H1 (cell line): ENCODE data around the gene BRIP1. TPM values are rescaled to one million over a fixed set of nuclear protein-coding genes. Genes with fewer than 3 reads are reported as not detected.

Experiments
- CTCF ChIA-PET: fragments of 300-600 bp; sonication (Branson Sonifier 250); formaldehyde crosslinking; loops from one replicate; lab custom pipeline; 2021; ENCODE audit not compliant: partially characterized antibody; lab: Charles Lee
- POLR2A ChIA-PET: fragments of 300-600 bp; sonication (Branson Sonifier 250); formaldehyde crosslinking; loops from one replicate; lab custom pipeline; 2021; ENCODE audit warnings: inconsistent platforms; ENCODE audit not compliant: partially characterized antibody; lab: Charles Lee
- DNase-seq, 2 experiments: peaks; one replicate each; pipeline versions ENCODE4 v3.0.0 to v3.0.0-alpha.2; 2010 to 2022; ENCODE audit warnings: low spot score in 2 of 2, low read depth in 1 of 2, mixed read lengths in 1 of 2
- FAIRE-seq: peaks from 2 replicates; lab custom pipeline; 2011; peaks lifted over from hg19 to GRCh38; lab: Jason Lieb, UNC
- H2AFZ ChIP-seq: 2 replicates; pipeline ENCODE4 v1.8.1; 2012; ENCODE audit warnings: low read length, inconsistent platforms
- H2AK5ac ChIP-seq: 2 replicates; pipeline ENCODE4 v1.6.1; 2013; ENCODE audit warnings: low read depth, low read length
- H2BK120ac ChIP-seq: replicated peaks from 2 replicates; pipeline ENCODE3; 2013; ENCODE audit warnings: low read depth, low read length, inconsistent platforms
- H2BK12ac ChIP-seq: 2 replicates; pipeline ENCODE4 v1.6.1; 2013; ENCODE audit warnings: low read depth, low read length
- H2BK15ac ChIP-seq: 2 replicates; pipeline ENCODE4 v1.6.1; 2013; ENCODE audit warnings: low read length
- H2BK20ac ChIP-seq: 2 replicates; pipeline ENCODE4 v1.6.1; 2013; ENCODE audit warnings: low read length
- H2BK5ac ChIP-seq: 2 replicates; pipeline ENCODE4 v1.6.1; 2013; ENCODE audit warnings: low read depth, low read length
- H3K14ac ChIP-seq: 2 replicates; pipeline ENCODE4 v1.6.1; 2013; ENCODE audit warnings: inconsistent platforms; ENCODE audit not compliant: insufficient read length
- H3K18ac ChIP-seq: 2 replicates; pipeline ENCODE4 v1.6.1; 2013; ENCODE audit warnings: low read length; ENCODE audit errors: extremely low read depth
- H3K23ac ChIP-seq: 2 replicates; pipeline ENCODE4 v1.6.1; 2013; ENCODE audit warnings: inconsistent platforms; ENCODE audit not compliant: insufficient read length
- H3K23me2 ChIP-seq: 2 replicates; pipeline ENCODE4 v1.6.1; 2013; ENCODE audit warnings: low read depth, low read length
- H3K27ac ChIP-seq: 2 replicates; pipeline ENCODE4 v1.6.1; 2011; ENCODE audit warnings: low read depth, low read length, inconsistent platforms
- H3K27me3 ChIP-seq, 4 experiments: replicated peaks in 1 of 4; 1 replicate in 1 of 4; 2 replicates in 3 of 4; pipeline versions ENCODE4 v1.6.1 to v1.8.1; 2011 to 2013; ENCODE audit warnings: low read length in 3 of 4, mild to moderate bottlenecking in 3 of 4, inconsistent platforms in 2 of 4, mixed read lengths in 2 of 4, moderate library complexity in 1 of 4; ENCODE audit not compliant: control insufficient read depth in 3 of 4, insufficient read depth in 3 of 4; ENCODE audit errors: extremely low read depth in 1 of 4
- H3K36me3 ChIP-seq, 4 experiments: 2 replicates each; pipeline versions ENCODE4 v1.6.1 to v1.8.1; 2011 to 2013; ENCODE audit warnings: mild to moderate bottlenecking in 4 of 4, low read length in 3 of 4, moderate library complexity in 2 of 4, control low read depth in 1 of 4, inconsistent platforms in 1 of 4; ENCODE audit not compliant: insufficient read depth in 4 of 4, control insufficient read depth in 2 of 4
- H3K4ac ChIP-seq: replicated peaks from 2 replicates; pipeline ENCODE3; 2013; ENCODE audit warnings: low read length, low read depth, mixed read lengths, inconsistent platforms; ENCODE audit not compliant: insufficient read length
- H3K4me1 ChIP-seq, 4 experiments: replicated peaks in 1 of 4; 1 replicate in 1 of 4; 2 replicates in 3 of 4; pipeline versions ENCODE4 v1.6.1 to v1.8.1; 2011 to 2013; ENCODE audit warnings: low read length in 3 of 4, inconsistent platforms in 2 of 4, mixed read lengths in 1 of 4; ENCODE audit not compliant: insufficient read depth in 4 of 4, control insufficient read depth in 3 of 4
- H3K4me2 ChIP-seq, 2 experiments: 2 replicates each; pipeline versions ENCODE4 v1.6.1 to v1.8.1; 2011 to 2013; ENCODE audit warnings: low read depth in 2 of 2, low read length in 2 of 2, control low read depth in 1 of 2, inconsistent platforms in 1 of 2, mild to moderate bottlenecking in 1 of 2; ENCODE audit not compliant: insufficient read depth in 1 of 2
- H3K4me3 ChIP-seq, 4 experiments: fragments of 200-600, 300-600 bp in 1 of 4; sonication (generic), shearing (Covaris generic), sonication (Bioruptor Twin) in 1 of 4; 2 replicates each; pipeline versions ENCODE4 v1.5.1 to v1.8.1; 2011 to 2016; ENCODE audit warnings: low read length in 4 of 4, low read depth in 3 of 4, control low read depth in 2 of 4, inconsistent platforms in 2 of 4, mild to moderate bottlenecking in 2 of 4, mixed read lengths in 1 of 4, moderate library complexity in 1 of 4; ENCODE audit not compliant: insufficient read depth in 2 of 4; ENCODE audit errors: extremely low read depth in 1 of 4
- H3K56ac ChIP-seq: replicated peaks from 2 replicates; pipeline ENCODE3; 2013; ENCODE audit warnings: low read depth, mild to moderate bottlenecking, mixed read lengths, low read length, inconsistent platforms; ENCODE audit not compliant: insufficient read length
- H3K79me1 ChIP-seq: 2 replicates; pipeline ENCODE4 v1.6.1; 2013; ENCODE audit warnings: low read depth, low read length, control low read depth
- H3K79me2 ChIP-seq, 2 experiments: 2 replicates each; pipeline versions ENCODE4 v1.6.1 to v1.8.1; 2012 to 2013; ENCODE audit warnings: low read length in 2 of 2, mild to moderate bottlenecking in 2 of 2, inconsistent platforms in 1 of 2; ENCODE audit not compliant: insufficient read depth in 2 of 2, control insufficient read depth in 1 of 2
- H3K9ac ChIP-seq, 4 experiments: replicated peaks in 1 of 4; 1 replicate in 1 of 4; 2 replicates in 3 of 4; pipeline versions ENCODE4 v1.6.1 to v1.8.1; 2011 to 2013; ENCODE audit warnings: low read depth in 3 of 4, low read length in 3 of 4, control low read depth in 2 of 4, mild to moderate bottlenecking in 2 of 4, moderate library complexity in 2 of 4, inconsistent platforms in 1 of 4; ENCODE audit errors: extremely low read depth in 1 of 4
- H3K9me3 ChIP-seq, 2 experiments: 2 replicates each; pipeline versions ENCODE4 v1.6.1 to v1.8.1; 2012 to 2013; ENCODE audit warnings: mild to moderate bottlenecking in 2 of 2, moderate library complexity in 2 of 2, control low read depth in 1 of 2, inconsistent platforms in 1 of 2, low read depth in 1 of 2, low read length in 1 of 2, mixed read lengths in 1 of 2; ENCODE audit not compliant: insufficient read depth in 2 of 2
- H4K20me1 ChIP-seq, 2 experiments: replicated peaks in 1 of 2; 2 replicates each; pipeline versions ENCODE3 to v1.8.1; 2011 to 2013; ENCODE audit warnings: inconsistent platforms in 2 of 2, low read length in 2 of 2, mild to moderate bottlenecking in 1 of 2; ENCODE audit not compliant: insufficient read depth in 2 of 2, control insufficient read depth in 1 of 2
- H4K5ac ChIP-seq: 2 replicates; pipeline ENCODE4 v1.6.1; 2013; ENCODE audit warnings: low read length, low read depth, mixed read lengths, inconsistent platforms; ENCODE audit not compliant: insufficient read length
- H4K8ac ChIP-seq: 2 replicates; pipeline ENCODE4 v1.8.0; 2013; ENCODE audit warnings: mild to moderate bottlenecking, moderate library complexity, low read length, inconsistent platforms; ENCODE audit not compliant: insufficient read depth; ENCODE audit errors: extremely low read depth
- H4K91ac ChIP-seq: replicated peaks from 2 replicates; pipeline ENCODE3; 2013; ENCODE audit warnings: low read length, mixed read lengths, inconsistent platforms; ENCODE audit not compliant: insufficient read length
- CBX8 ChIP-seq: fragments of 300-800, 300-1000 bp; sonication (generic); IDR thresholded peaks from 2 replicates; pipeline ENCODE4 v1.7.1; 2016; ENCODE audit warnings: low read depth, low read length, borderline replicate concordance
- CREB1 ChIP-seq: IDR thresholded peaks from 2 replicates; pipeline ENCODE4 v1.6.1; 2012; ENCODE audit warnings: inconsistent platforms
- JUND ChIP-seq: IDR thresholded peaks from 2 replicates; pipeline ENCODE4 v1.6.1; 2011; ENCODE audit warnings: mild to moderate bottlenecking, improper control_type of control experiment, low read length
- KDM4A ChIP-seq: IDR thresholded peaks from one replicate; pipeline ENCODE4 v1.7.1; 2012; ENCODE audit warnings: low read depth, mild to moderate bottlenecking, moderate library complexity, low read length, inconsistent platforms; ENCODE audit not compliant: severe bottlenecking
- PHF8 ChIP-seq: fragments of 200-600 bp; sonication (generic); conservative IDR thresholded peaks from 2 replicates; pipeline ENCODE4 v1.7.1; 2012; ENCODE audit warnings: low read depth, mild to moderate bottlenecking, inconsistent platforms, low read length, moderate library complexity
- WGBS, 2 experiments: shearing (Covaris generic) in 1 of 2; methylation state at CpG; one replicate each; pipeline versions ENCODE4 v1.1.6 to v1.1.7; 2013 to 2015; ENCODE audit warnings: low lambda C conversion rate in 2 of 2, mixed read lengths in 2 of 2, inconsistent platforms in 1 of 2, low coverage in 1 of 2, missing lambda C conversion rate in 1 of 2; ENCODE audit not compliant: insufficient replicate concordance in 2 of 2, insufficient coverage in 1 of 2, insufficient read length in 1 of 2; ENCODE audit errors: extremely low coverage in 1 of 2, missing lambda C conversion rate in 1 of 2; 5-methylcytosine and 5-hydroxymethylcytosine counted together
- polyA plus RNA-seq, 7 experiments: library from polyadenylated mRNA; depleted of rRNA in 3 of 7; stranded (reverse) in 5 of 7; unstranded in 2 of 7; fragments of >200 nt in 5 of 7; fragments of 200-250 nt in 2 of 7; gene quantifications; 1 replicate in 5 of 7; 2 replicates in 1 of 7; 4 replicates in 1 of 7; pipeline versions ENCODE4 v1.2.1 to v1.2.3, GENCODE V29; 2011 to 2013; ENCODE audit warnings: missing spikeins in 2 of 7, mixed read lengths in 2 of 7
- total RNA-seq: library from RNA; stranded (reverse); fragmentation: NEBNext Ultra II Directional; extraction: Animal tissue kit (Norgen Biotek cat#: 25700); gene quantifications from 2 replicates; pipeline ENCODE4 v1.2.1, GENCODE V29; 2021

Gene BRIP1
- total and polyA plus RNA-seq, 2 of the 8 experiments (the other 6 are each of a cell fraction or from before 2014, with no cell fraction given), result 5.8 to 19.2 TPM

GRCh38 chr17:61687769-61688168, 175.6 kb downstream of the BRIP1 start:
- H4K5ac ChIP-seq, result no peak overlapping the region
- H3K18ac ChIP-seq, result no peak overlapping the region
- no peak overlapping the region for H3K4me3 ChIP-seq
- no peaks in the 10 kb centered on the region for H3K9me3 ChIP-seq
- H4K20me1 ChIP-seq, result no peaks in the 10 kb centered on the region
- FAIRE-seq (no peak), DNase-seq (no peak)
- no peak overlapping the region for H3K23ac ChIP-seq
- H3K27me3 ChIP-seq, result no peaks in the 10 kb centered on the region
- no peak overlapping the region for H2BK20ac ChIP-seq
- peaks cover 0 to 4% (median 1%) of the 10 kb centered on the region in 4 experiments; a peak in 2 of 8 replicates for H3K36me3 ChIP-seq
- ChIA-PET POLR2A (no interaction called here), CTCF (no interaction called here)
- H3K79me2 ChIP-seq, result no peaks in the 10 kb centered on the region
- H3K23me2 ChIP-seq, result no peaks in the 10 kb centered on the region
- no peak overlapping the region for H2BK12ac ChIP-seq
- no peaks in the 10 kb centered on the region for H3K79me1 ChIP-seq
- no peak overlapping the region for H2BK15ac ChIP-seq
- H3K14ac ChIP-seq, result no peak overlapping the region
- no peak overlapping the region for H3K4me2 ChIP-seq
- H3K9ac ChIP-seq, result no peak overlapping the region
- H2AFZ ChIP-seq, result no peak overlapping the region
- no peak overlapping the region for H4K8ac ChIP-seq
- no peak overlapping the region for H3K56ac ChIP-seq
- no peak overlapping the region for H2BK5ac ChIP-seq
- H3K4ac ChIP-seq, result no peak overlapping the region
- 76% methylated on average over 2 of the region's 2 CpGs; no CpG with 5 or more reads in 1 of the 2 experiments for WGBS, 2 experiments
- no peaks in the 10 kb centered on the region for H3K4me1 ChIP-seq
- no peak overlapping the region for H3K27ac ChIP-seq
- H2AK5ac ChIP-seq, result no peak overlapping the region
- H2BK120ac ChIP-seq, result no peak overlapping the region
- no peak overlapping the region for H4K91ac ChIP-seq
- TF ChIP-seq CBX8, result no peak
- no peak for TF ChIP-seq PHF8
- TF ChIP-seq KDM4A, result no peak
- TF ChIP-seq JUND, result no peak
- no peak for TF ChIP-seq CREB1
